ENCODE measurements around the gene EFEMP1.

EFEMP1 gene

GRCh38 chr2:55891671-55892094 is 31.9 kb downstream of the EFEMP1 start:
- DNase-seq = no peak

- no peak for DNase-seq
These were observed 34.6 kb downstream of the EFEMP1 start for GRCh38 chr2:55888936-55889335.

GRCh38 chr2:55887901-55888624 is 35.5 kb downstream of the EFEMP1 start:
- no peak for DNase-seq

GRCh38 chr2:55887351-55887750 is 36.2 kb downstream of the EFEMP1 start:
- DNase-seq = no peak

GRCh38 chr2:55885944-55886281 is 37.7 kb downstream of the EFEMP1 start:
- DNase-seq = no peak

GRCh38 chr2:55885127-55885943 is 38.2 kb downstream of the EFEMP1 start:
- DNase-seq = peak; percentile 32

GRCh38 chr2:55883829-55884228 is 39.8 kb downstream of the EFEMP1 start:
- DNase-seq = no peak

GRCh38 chr2:55883357-55883756 is 40.2 kb downstream of the EFEMP1 start:
- no peak for DNase-seq

- DNase-seq = no peak
These were observed 40.6 kb downstream of the EFEMP1 start for GRCh38 chr2:55882954-55883353.

GRCh38 chr2:55880416-55881143 is 43.0 kb downstream of the EFEMP1 start:
- no peak for DNase-seq

- no peak for DNase-seq
These were observed 43.6 kb downstream of the EFEMP1 start for GRCh38 chr2:55879976-55880375.

GRCh38 chr2:55877087-55877436 is 46.5 kb downstream of the EFEMP1 start:
- DNase-seq = no peak

GRCh38 chr2:55876429-55877086 is 47.0 kb downstream of the EFEMP1 start:
- no peak for DNase-seq

GRCh38 chr2:55875434-55876135 is 48.0 kb downstream of the EFEMP1 start:
- no peak for DNase-seq

GRCh38 chr2:55874338-55874737 is 49.2 kb downstream of the EFEMP1 start:
- no peak for DNase-seq

- DNase-seq = no peak
These were observed 51.9 kb downstream of the EFEMP1 start for GRCh38 chr2:55871637-55872036.

- no peak for DNase-seq
These were observed 53.8 kb downstream of the EFEMP1 start for GRCh38 chr2:55869637-55870325.

- no peak for DNase-seq
These were observed 58.3 kb downstream of the EFEMP1 start for GRCh38 chr2:55865096-55865835.

- no peak for DNase-seq
These were observed 59.1 kb downstream of the EFEMP1 start for GRCh38 chr2:55864351-55865084.

GRCh38 chr2:55862673-55863390 is 60.8 kb downstream of the EFEMP1 start:
- DNase-seq = no peak

Measured in hematopoietic multipotent progenitor cell treated with erythropoietin and hydrocortisone succinate and interleukin-3 and kit ligand, for 4 days (in vitro differentiated cells).